Measurements from ENCODE around the gene HBA2.
"Not testable (repeated sequence)": the region's sequence is repeated elsewhere in the genome, so short reads cannot be mapped to it uniquely, and the experiment has no call there.

Gene HBA2

GRCh38 chr16:172374-172941 is at the start of gene HBA2:
Gene HBA2 (plus strand): TSS chr16:172876. CDS start chr16:172913, 37 bp downstream.
- DNase-seq (ENCODE audit: low spot score in 2 of 2); H3K4me1 ChIP-seq; H3K4me3 ChIP-seq; H3K36me3 ChIP-seq (replicated peaks); in situ Hi-C loops (cut with MboI; ENCODE audit: low sequenced_read_pairs); H3K9me3 ChIP-seq: not testable (repeated sequence)
- peaks cover 21% of the 10 kb centered on the region for H3K27me3 ChIP-seq (ENCODE audit: low read depth)

- H3K9me3 ChIP-seq; DNase-seq (ENCODE audit: low spot score in 2 of 2); H3K36me3 ChIP-seq (replicated peaks); in situ Hi-C loops (cut with MboI; ENCODE audit: low sequenced_read_pairs); H3K27me3 ChIP-seq (ENCODE audit: low read depth); H3K4me1 ChIP-seq; H3K4me3 ChIP-seq: not testable (repeated sequence)
Measured at GRCh38 chr16:123558-124350, 48.9 kb upstream of the HBA2 start.

GRCh38 chr16:125011-125410 is 47.7 kb upstream of the HBA2 start:
- H3K4me3 ChIP-seq, result no peak overlapping the region
- H3K27me3 ChIP-seq (ENCODE audit: low read depth), result no peaks in the 10 kb centered on the region
- H3K36me3 ChIP-seq (replicated peaks), result peaks cover 2% of the 10 kb centered on the region; the same call in 1 of the 2 replicates
- in situ Hi-C loops (cut with MboI; ENCODE audit: low sequenced_read_pairs), result no loop called here
- DNase-seq (ENCODE audit: low spot score in 2 of 2), result no peak
- H3K9me3 ChIP-seq, result no peaks in the 10 kb centered on the region
- H3K4me1 ChIP-seq, result peaks cover 3% of the 10 kb centered on the region; the same call in 1 of the 2 replicates

GRCh38 chr16:129075-129474 is 43.6 kb upstream of the HBA2 start:
- Histone ChIP-seq H3K9me3 (no peaks in the 10 kb centered on the region), H3K36me3 (replicated peaks) (peaks cover 2% of the 10 kb centered on the region; the same call in 1 of the 2 replicates), H3K4me3 (no peak overlapping the region), H3K4me1 (peaks cover 3% of the 10 kb centered on the region; the same call in 1 of the 2 replicates), H3K27me3 (ENCODE audit: low read depth) (no peaks in the 10 kb centered on the region)
- DNase-seq (ENCODE audit: low spot score in 2 of 2), result no peak
- in situ Hi-C loops (cut with MboI; ENCODE audit: low sequenced_read_pairs), result no loop called here

GRCh38 chr16:130533-131173 is 42.0 kb upstream of the HBA2 start:
- H3K27me3 ChIP-seq (ENCODE audit: low read depth), result no peaks in the 10 kb centered on the region
- H3K4me1 ChIP-seq, result no peaks in the 10 kb centered on the region
- in situ Hi-C loops (cut with MboI; ENCODE audit: low sequenced_read_pairs), result no loop called here
- H3K4me3 ChIP-seq, result no peak overlapping the region
- no peaks in the 10 kb centered on the region for H3K9me3 ChIP-seq
- no peak for DNase-seq (ENCODE audit: low spot score in 2 of 2)
- H3K36me3 ChIP-seq (replicated peaks), result no peaks in the 10 kb centered on the region

GRCh38 chr16:132120-132519 is 40.6 kb upstream of the HBA2 start:
- Histone ChIP-seq H3K4me1 (peaks cover under 1% of the 10 kb centered on the region), H3K4me3 (no peak overlapping the region), H3K27me3 (ENCODE audit: low read depth) (no peaks in the 10 kb centered on the region), H3K9me3 (no peaks in the 10 kb centered on the region), H3K36me3 (replicated peaks) (no peaks in the 10 kb centered on the region; the same call in none of the 2 replicates)
- DNase-seq (ENCODE audit: low spot score in 2 of 2), result no peak
- in situ Hi-C loops (cut with MboI; ENCODE audit: low sequenced_read_pairs), result no loop called here

- no peaks in the 10 kb centered on the region for H3K9me3 ChIP-seq
- in situ Hi-C loops (cut with MboI; ENCODE audit: low sequenced_read_pairs), result no loop called here
- no peaks in the 10 kb centered on the region; the same call in none of the 2 replicates for H3K36me3 ChIP-seq (replicated peaks)
- no peaks in the 10 kb centered on the region for H3K27me3 ChIP-seq (ENCODE audit: low read depth)
- DNase-seq (ENCODE audit: low spot score in 2 of 2), result no peak
- H3K4me1 ChIP-seq, result peaks cover 5% of the 10 kb centered on the region
- H3K4me3 ChIP-seq, result no peak overlapping the region
Measured at GRCh38 chr16:133716-134115, 39.0 kb upstream of the HBA2 start.

- in situ Hi-C loops (cut with MboI; ENCODE audit: low sequenced_read_pairs), result no loop called here
Measured at GRCh38 chr16:138049-138417, 34.6 kb upstream of the HBA2 start.

GRCh38 chr16:140175-140857 is 32.4 kb upstream of the HBA2 start:
- Histone ChIP-seq H3K4me3 (no peak overlapping the region), H3K36me3 (replicated peaks) (no peaks in the 10 kb centered on the region; the same call in none of the 2 replicates), H3K4me1 (peaks cover 5% of the 10 kb centered on the region), H3K27me3 (ENCODE audit: low read depth) (no peaks in the 10 kb centered on the region), H3K9me3 (no peaks in the 10 kb centered on the region)
- in situ Hi-C loops (cut with MboI; ENCODE audit: low sequenced_read_pairs), result no loop called here
- no peak for DNase-seq (ENCODE audit: low spot score in 2 of 2)

More at GRCh38 chr16:138049-138417, 34.6 kb upstream of the HBA2 start:
- peak in 1 of 2 experiments; percentile 66 for DNase-seq (ENCODE audit: low spot score in 2 of 2)
- peak overlapping the region; percentile 63 for H3K4me3 ChIP-seq
- H3K27me3 ChIP-seq (ENCODE audit: low read depth), result no peaks in the 10 kb centered on the region
- H3K4me1 ChIP-seq, result peaks cover 5% of the 10 kb centered on the region
- H3K36me3 ChIP-seq (replicated peaks), result no peaks in the 10 kb centered on the region; the same call in none of the 2 replicates
- H3K9me3 ChIP-seq, result no peaks in the 10 kb centered on the region

- Histone ChIP-seq H3K9me3 (no peaks in the 10 kb centered on the region), H3K36me3 (replicated peaks) (no peaks in the 10 kb centered on the region; the same call in 1 of the 2 replicates), H3K4me3 (no peak overlapping the region), H3K27me3 (ENCODE audit: low read depth) (no peaks in the 10 kb centered on the region), H3K4me1 (peaks cover 1% of the 10 kb centered on the region; the same call in 1 of the 2 replicates)
- in situ Hi-C loops (cut with MboI; ENCODE audit: low sequenced_read_pairs), result no loop called here
- no peak for DNase-seq (ENCODE audit: low spot score in 2 of 2)
Measured at GRCh38 chr16:142405-142967, 30.2 kb upstream of the HBA2 start.

- in situ Hi-C loops (cut with MboI; ENCODE audit: low sequenced_read_pairs), result no loop called here
- Histone ChIP-seq H3K9me3 (no peaks in the 10 kb centered on the region), H3K36me3 (replicated peaks) (no peaks in the 10 kb centered on the region; the same call in 1 of the 2 replicates), H3K4me1 (no peaks in the 10 kb centered on the region), H3K4me3 (no peak overlapping the region), H3K27me3 (ENCODE audit: low read depth) (no peaks in the 10 kb centered on the region)
- no peak for DNase-seq (ENCODE audit: low spot score in 2 of 2)
Measured at GRCh38 chr16:143047-143446, 29.6 kb upstream of the HBA2 start.

GRCh38 chr16:143456-143855 is 29.2 kb upstream of the HBA2 start:
- H3K4me1 ChIP-seq, result no peaks in the 10 kb centered on the region
- in situ Hi-C loops (cut with MboI; ENCODE audit: low sequenced_read_pairs), result no loop called here
- no peaks in the 10 kb centered on the region; the same call in 1 of the 2 replicates for H3K36me3 ChIP-seq (replicated peaks)
- H3K9me3 ChIP-seq, result no peaks in the 10 kb centered on the region
- no peak for DNase-seq (ENCODE audit: low spot score in 2 of 2)
- no peak overlapping the region for H3K4me3 ChIP-seq
- no peaks in the 10 kb centered on the region for H3K27me3 ChIP-seq (ENCODE audit: low read depth)

- peaks cover 1% of the 10 kb centered on the region; the same call in 1 of the 2 replicates for H3K27me3 ChIP-seq (ENCODE audit: low read depth)
- no peaks in the 10 kb centered on the region for H3K9me3 ChIP-seq
- in situ Hi-C loops (cut with MboI; ENCODE audit: low sequenced_read_pairs), result no loop called here
- no peaks in the 10 kb centered on the region for H3K4me1 ChIP-seq
- no peak for DNase-seq (ENCODE audit: low spot score in 2 of 2)
- H3K4me3 ChIP-seq, result no peak overlapping the region
- no peaks in the 10 kb centered on the region; the same call in 1 of the 2 replicates for H3K36me3 ChIP-seq (replicated peaks)
Measured at GRCh38 chr16:144797-145252, 27.9 kb upstream of the HBA2 start.

All from HAP-1 (cell line).